ENCODE results near the gene AHNAK.

DNA sequence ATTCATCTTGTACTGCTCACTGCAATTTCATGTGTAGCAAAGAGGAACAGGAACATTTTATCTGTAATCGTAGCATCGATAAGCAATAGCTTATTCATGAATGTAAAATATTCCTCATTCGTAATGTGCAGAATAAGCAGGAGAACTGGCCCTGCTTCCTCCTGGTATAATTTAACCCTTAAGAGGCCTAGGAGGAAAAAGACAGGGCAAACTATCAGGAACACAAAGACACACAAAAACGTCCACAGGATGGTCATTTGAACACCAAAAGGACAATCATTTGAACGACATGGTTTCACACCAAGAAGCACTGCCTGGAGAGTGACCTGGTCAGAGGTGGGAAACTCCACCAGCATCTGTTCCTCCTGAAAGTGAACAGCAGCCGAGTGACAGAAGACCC lies 63.9 kb downstream of the AHNAK start:
- no peak for TF ChIP-seq POLR2AphosphoS5 (IDR thresholded peaks at IDR 0.05; ENCODE audit: low read depth, low read length)
- TF ChIP-seq TAF1 (IDR thresholded peaks at IDR 0.05; ENCODE audit: borderline replicate concordance, insufficient read depth, low read length): no peak
- TF ChIP-seq, protein P1, sequence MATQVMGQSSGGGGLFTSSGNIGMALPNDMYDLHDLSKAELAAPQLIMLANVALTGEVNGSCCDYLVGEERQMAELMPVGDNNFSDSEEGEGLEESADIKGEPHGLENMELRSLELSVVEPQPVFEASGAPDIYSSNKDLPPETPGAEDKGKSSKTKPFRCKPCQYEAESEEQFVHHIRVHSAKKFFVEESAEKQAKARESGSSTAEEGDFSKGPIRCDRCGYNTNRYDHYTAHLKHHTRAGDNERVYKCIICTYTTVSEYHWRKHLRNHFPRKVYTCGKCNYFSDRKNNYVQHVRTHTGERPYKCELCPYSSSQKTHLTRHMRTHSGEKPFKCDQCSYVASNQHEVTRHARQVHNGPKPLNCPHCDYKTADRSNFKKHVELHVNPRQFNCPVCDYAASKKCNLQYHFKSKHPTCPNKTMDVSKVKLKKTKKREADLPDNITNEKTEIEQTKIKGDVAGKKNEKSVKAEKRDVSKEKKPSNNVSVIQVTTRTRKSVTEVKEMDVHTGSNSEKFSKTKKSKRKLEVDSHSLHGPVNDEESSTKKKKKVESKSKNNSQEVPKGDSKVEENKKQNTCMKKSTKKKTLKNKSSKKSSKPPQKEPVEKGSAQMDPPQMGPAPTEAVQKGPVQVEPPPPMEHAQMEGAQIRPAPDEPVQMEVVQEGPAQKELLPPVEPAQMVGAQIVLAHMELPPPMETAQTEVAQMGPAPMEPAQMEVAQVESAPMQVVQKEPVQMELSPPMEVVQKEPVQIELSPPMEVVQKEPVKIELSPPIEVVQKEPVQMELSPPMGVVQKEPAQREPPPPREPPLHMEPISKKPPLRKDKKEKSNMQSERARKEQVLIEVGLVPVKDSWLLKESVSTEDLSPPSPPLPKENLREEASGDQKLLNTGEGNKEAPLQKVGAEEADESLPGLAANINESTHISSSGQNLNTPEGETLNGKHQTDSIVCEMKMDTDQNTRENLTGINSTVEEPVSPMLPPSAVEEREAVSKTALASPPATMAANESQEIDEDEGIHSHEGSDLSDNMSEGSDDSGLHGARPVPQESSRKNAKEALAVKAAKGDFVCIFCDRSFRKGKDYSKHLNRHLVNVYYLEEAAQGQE (IDR thresholded peaks at IDR 0.05; ENCODE audit: insufficient read depth in 1 of 2, low read depth in 2 of 2, low read length in 2 of 2): no peak
- no peak for TF ChIP-seq FOXP2 (optimal IDR thresholded peaks at IDR 0.05; ENCODE audit: borderline replicate concordance, extremely low read depth, extremely low read length, insufficient read depth)
- no peak for TF ChIP-seq SIN3A (IDR thresholded peaks at IDR 0.05; ENCODE audit: borderline replicate concordance, insufficient read depth, low read length)
